Measurements from ENCODE around the gene SPIB. TPM values are rescaled to one million over a fixed set of nuclear protein-coding genes. Genes with fewer than 3 reads are reported as not detected.

The SPIB gene
- not detected for total RNA-seq
- long read RNA-seq = 0 reads

- intact Hi-C loops (cut with DNase I) = no loop called here
- ATAC-seq (no peak), DNase-seq (no peak)
Measured at GRCh38 chr19:50418176-50419021, at the start of gene SPIB. SPIB (plus strand) TSS chr19:50418938; CDS start chr19:50418963, 25 bp downstream.

GRCh38 chr19:50371914-50372475, 46.7 kb upstream of the SPIB start:
- DNase-seq = no peak
- no peak for ATAC-seq
- intact Hi-C loops (cut with DNase I) = loop anchor here in 1 of 2 donors (2.0 kb wide), 1 partner anchor 43 kb away; no protein-coding TSS in a partner anchor

GRCh38 chr19:50376166-50377050, 42.3 kb upstream of the SPIB start, which contains the start of gene NR1H2:
NR1H2 (plus strand) TSS chr19:50376457; CDS start chr19:50377606, 1,149 bp downstream.
- ATAC-seq (peak; percentile 95 to 97), DNase-seq (peak; percentile 95)
- intact Hi-C loops (cut with DNase I) = no loop called here

- peak; percentile 50 for DNase-seq
- intact Hi-C loops (cut with DNase I) = no loop called here
- ATAC-seq = peak; percentile 0 to 2
Measured at GRCh38 chr19:50377051-50377461, 41.7 kb upstream of the SPIB start.

- DNase-seq (no peak), ATAC-seq (no peak)
- intact Hi-C loops (cut with DNase I) = no loop called here
Measured at GRCh38 chr19:50377517-50377916, 41.2 kb upstream of the SPIB start.

- ATAC-seq = no peak
- DNase-seq = no peak
- intact Hi-C loops (cut with DNase I) = no loop called here
Measured at GRCh38 chr19:50378169-50378862, 40.4 kb upstream of the SPIB start.

GRCh38 chr19:50378863-50379236, 39.9 kb upstream of the SPIB start:
- intact Hi-C loops (cut with DNase I) = no loop called here
- ATAC-seq = no peak
- no peak for DNase-seq

- no peak for ATAC-seq
- intact Hi-C loops (cut with DNase I) = no loop called here
Measured at GRCh38 chr19:50379602-50380001, 39.1 kb upstream of the SPIB start.

GRCh38 chr19:50380137-50380536, 38.6 kb upstream of the SPIB start:
- DNase-seq (no peak), ATAC-seq (no peak)
- intact Hi-C loops (cut with DNase I) = no loop called here

More at GRCh38 chr19:50379602-50380001, 39.1 kb upstream of the SPIB start:
- no peak for DNase-seq

GRCh38 chr19:50380751-50381151, 38.0 kb upstream of the SPIB start:
- ATAC-seq (no peak), DNase-seq (peak; percentile 25)
- intact Hi-C loops (cut with DNase I) = no loop called here

GRCh38 chr19:50381881-50382729, 36.6 kb upstream of the SPIB start:
- intact Hi-C loops (cut with DNase I) = no loop called here
- ATAC-seq (no peak), DNase-seq (no peak)

- ATAC-seq = peak in 1 of 2 donors; percentile 0
- DNase-seq = no peak
- intact Hi-C loops (cut with DNase I) = no loop called here
Measured at GRCh38 chr19:50383001-50383851, 35.5 kb upstream of the SPIB start.

GRCh38 chr19:50383852-50384684, 34.7 kb upstream of the SPIB start, which contains the start of gene POLD1:
POLD1 (plus strand) TSS chr19:50384347; CDS start chr19:50398852, 14,505 bp downstream.
- peak; percentile 95 to 97 for ATAC-seq
- intact Hi-C loops (cut with DNase I) = no loop called here
- peak; percentile 98 for DNase-seq

- ATAC-seq (no peak), DNase-seq (no peak)
- intact Hi-C loops (cut with DNase I) = no loop called here
Measured at GRCh38 chr19:50384685-50385535, 33.8 kb upstream of the SPIB start.

- ATAC-seq (no peak), DNase-seq (peak; percentile 26)
- intact Hi-C loops (cut with DNase I) = no loop called here
Measured at GRCh38 chr19:50387176-50387867, 31.4 kb upstream of the SPIB start.
